Measurements from ENCODE around the gene MFAP3. TPM values are rescaled to one million over a fixed set of nuclear protein-coding genes. Genes with fewer than 3 reads are reported as not detected.

MFAP3 gene
- total RNA-seq, 2 donors from 2014 or later = 34.3 to 72.4 TPM

DNA sequence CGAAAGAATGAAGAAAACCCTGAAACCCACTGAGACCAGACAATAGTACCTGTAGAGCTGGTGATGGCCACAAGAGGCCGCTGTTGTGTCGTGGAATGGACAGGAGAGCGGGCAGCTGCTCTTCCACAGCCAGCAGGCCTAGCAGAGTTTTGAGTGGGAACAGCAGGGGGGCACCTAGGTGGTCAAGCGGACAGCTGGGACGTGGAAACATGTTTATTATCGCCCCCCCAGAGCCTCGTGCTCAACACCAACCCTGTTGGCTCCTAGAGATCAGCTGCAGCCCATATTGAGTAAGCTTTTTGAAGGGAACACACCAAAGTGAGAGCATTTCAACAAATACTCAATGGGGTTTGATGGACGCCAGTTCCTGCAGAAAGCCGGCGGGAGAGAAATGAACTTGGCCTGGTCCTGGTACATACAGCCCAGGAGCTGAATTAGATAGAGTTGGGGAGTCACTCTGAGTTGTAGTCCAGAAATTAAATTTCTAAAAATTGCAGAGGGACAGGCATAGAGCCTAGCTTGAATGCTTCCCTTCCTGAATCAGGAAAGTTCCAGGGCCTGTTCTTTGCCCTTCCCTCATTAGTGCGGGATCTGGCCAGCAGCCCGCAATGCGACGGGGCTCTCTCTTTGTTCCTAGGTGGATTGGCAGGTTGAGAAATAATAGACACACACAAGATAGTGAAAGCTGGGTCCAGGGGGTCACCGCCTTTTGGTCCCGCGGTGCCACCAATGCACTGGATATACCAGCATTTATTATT, 33.8 kb downstream of the MFAP3 start:
- no peak overlapping the region for H3K4me3 ChIP-seq
- H3K27ac ChIP-seq = no peak overlapping the region
- no peaks in the 10 kb centered on the region for H3K36me3 ChIP-seq
- DNase-seq (ENCODE audit: low spot score) = peak; percentile 83
- H3K4me1 ChIP-seq = peaks cover 0 to 11% of the 10 kb centered on the region in 2 donors
- H3K9me3 ChIP-seq = no peaks in the 10 kb centered on the region
- no peaks in the 10 kb centered on the region for H3K27me3 ChIP-seq
- TF ChIP-seq, protein P1, sequence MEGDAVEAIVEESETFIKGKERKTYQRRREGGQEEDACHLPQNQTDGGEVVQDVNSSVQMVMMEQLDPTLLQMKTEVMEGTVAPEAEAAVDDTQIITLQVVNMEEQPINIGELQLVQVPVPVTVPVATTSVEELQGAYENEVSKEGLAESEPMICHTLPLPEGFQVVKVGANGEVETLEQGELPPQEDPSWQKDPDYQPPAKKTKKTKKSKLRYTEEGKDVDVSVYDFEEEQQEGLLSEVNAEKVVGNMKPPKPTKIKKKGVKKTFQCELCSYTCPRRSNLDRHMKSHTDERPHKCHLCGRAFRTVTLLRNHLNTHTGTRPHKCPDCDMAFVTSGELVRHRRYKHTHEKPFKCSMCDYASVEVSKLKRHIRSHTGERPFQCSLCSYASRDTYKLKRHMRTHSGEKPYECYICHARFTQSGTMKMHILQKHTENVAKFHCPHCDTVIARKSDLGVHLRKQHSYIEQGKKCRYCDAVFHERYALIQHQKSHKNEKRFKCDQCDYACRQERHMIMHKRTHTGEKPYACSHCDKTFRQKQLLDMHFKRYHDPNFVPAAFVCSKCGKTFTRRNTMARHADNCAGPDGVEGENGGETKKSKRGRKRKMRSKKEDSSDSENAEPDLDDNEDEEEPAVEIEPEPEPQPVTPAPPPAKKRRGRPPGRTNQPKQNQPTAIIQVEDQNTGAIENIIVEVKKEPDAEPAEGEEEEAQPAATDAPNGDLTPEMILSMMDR (IDR thresholded peaks at IDR 0.05) = peak; percentile 76 to 94

GRCh38 chr5:154076240-154076922, 37.6 kb downstream of the MFAP3 start:
- no peaks in the 10 kb centered on the region for H3K27me3 ChIP-seq
- no peak for DNase-seq (ENCODE audit: low spot score)
- no peak overlapping the region for H3K4me3 ChIP-seq
- H3K9me3 ChIP-seq = no peaks in the 10 kb centered on the region
- peaks cover 0 to 21% of the 10 kb centered on the region in 2 donors for H3K4me1 ChIP-seq
- H3K27ac ChIP-seq = no peak overlapping the region
- no peaks in the 10 kb centered on the region for H3K36me3 ChIP-seq
- TF ChIP-seq, protein P1 (IDR thresholded peaks at IDR 0.05) = no peak

DNA sequence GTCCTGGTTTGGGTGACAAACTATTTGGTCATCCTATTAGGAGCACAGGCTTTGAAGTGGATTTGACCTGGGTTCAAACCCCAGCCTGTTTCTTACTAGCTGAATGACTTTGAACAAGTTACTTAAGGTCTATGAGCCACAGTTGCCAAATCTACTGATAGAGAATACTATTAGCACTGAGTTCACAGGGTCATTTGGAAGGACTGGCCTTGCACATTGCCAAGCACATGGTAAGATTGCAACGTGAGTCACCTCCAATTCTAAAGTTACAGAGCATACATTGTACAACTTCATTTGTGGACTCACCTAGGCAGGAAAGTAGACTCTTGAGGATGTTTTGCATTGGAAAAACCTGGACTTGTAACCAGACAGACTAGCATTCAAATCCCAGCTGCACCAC, 38.9 kb downstream of the MFAP3 start:
- Histone ChIP-seq H3K27ac (no peak overlapping the region), H3K27me3 (no peaks in the 10 kb centered on the region), H3K4me3 (no peak overlapping the region), H3K36me3 (no peaks in the 10 kb centered on the region), H3K9me3 (no peaks in the 10 kb centered on the region), H3K4me1 (peaks cover 0 to 15% of the 10 kb centered on the region in 2 donors)
- TF ChIP-seq, protein P1 (IDR thresholded peaks at IDR 0.05) = no peak
- DNase-seq (ENCODE audit: low spot score) = no peak

DNA sequence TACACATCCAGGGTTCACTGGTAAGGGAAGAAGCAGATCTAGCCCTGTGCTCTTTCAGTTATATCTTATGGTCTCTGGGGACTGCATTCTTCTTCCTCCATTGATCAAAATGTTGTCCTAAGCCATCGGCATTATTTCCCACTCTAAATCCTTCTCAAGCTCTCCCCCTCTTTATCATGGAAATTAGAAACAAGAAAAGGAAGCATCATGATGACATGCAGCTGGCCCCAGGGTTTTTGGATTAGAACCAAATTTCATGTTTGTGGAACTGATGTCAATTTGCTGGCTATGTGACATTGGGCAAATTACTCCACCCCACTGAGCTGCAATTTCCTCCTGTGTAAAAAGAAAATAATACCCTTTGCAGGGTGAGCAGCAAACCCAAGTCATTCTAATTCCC, 39.5 kb downstream of the MFAP3 start:
- TF ChIP-seq, protein P1 (IDR thresholded peaks at IDR 0.05) = no peak
- Histone ChIP-seq H3K27me3 (no peaks in the 10 kb centered on the region), H3K36me3 (no peaks in the 10 kb centered on the region), H3K27ac (no peak overlapping the region), H3K4me3 (no peak overlapping the region), H3K9me3 (no peaks in the 10 kb centered on the region), H3K4me1 (peaks cover 0 to 15% of the 10 kb centered on the region in 2 donors)
- no peak for DNase-seq (ENCODE audit: low spot score)

DNA sequence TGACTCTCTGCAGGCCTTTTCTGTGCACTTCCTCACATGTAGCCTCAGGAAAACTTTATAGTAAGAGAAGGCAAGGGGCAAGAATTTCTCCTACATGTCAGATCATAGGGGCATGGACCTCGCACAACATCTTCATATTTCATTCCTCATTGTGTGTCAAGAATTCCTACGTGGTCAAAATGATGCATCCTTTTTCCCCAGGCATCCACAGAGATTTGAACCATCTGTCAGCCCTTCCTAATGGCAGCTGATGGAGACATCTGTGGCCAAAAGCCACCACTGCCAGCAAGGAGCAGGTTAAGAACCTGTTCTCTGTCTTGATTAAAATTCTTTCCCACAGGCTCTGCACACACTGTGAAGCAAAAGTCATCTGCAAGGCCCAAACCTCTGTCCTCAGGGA, 42.5 kb downstream of the MFAP3 start:
- no peak for DNase-seq (ENCODE audit: low spot score)
- Histone ChIP-seq H3K36me3 (no peaks in the 10 kb centered on the region), H3K27ac (no peak overlapping the region), H3K27me3 (no peaks in the 10 kb centered on the region), H3K9me3 (no peaks in the 10 kb centered on the region), H3K4me3 (no peak overlapping the region), H3K4me1 (peaks cover 0 to 15% of the 10 kb centered on the region in 2 donors)
- TF ChIP-seq, protein P1 (IDR thresholded peaks at IDR 0.05) = no peak
